ENCODE results near the gene XRCC4.
"Not testable (repeated sequence)": the region's sequence is repeated elsewhere in the genome, so short reads cannot be mapped to it uniquely, and the experiment has no call there.

The XRCC4 gene

DNA sequence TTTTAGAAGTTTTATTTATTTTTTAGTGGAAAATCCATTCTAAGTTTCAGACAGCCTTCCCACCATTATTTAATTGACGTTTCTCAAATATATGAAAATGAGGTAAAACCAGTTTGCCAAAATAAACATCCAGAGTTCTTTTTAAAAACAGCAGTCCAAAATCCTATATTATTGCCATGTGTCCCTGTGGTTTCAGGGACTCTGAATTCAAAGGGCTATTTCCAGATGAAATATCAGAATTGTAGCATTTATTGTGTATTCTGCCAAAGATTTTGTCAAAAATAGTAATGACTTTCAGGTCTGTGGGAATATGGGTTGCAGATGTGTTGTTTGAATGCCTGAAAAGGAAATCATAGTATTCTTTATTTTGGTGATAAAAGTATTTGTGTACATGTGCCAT is 41.6 kb downstream of the XRCC4 start:
- no peak for DNase-seq

GRCh38 chr5:83124593-83124992 is 47.2 kb downstream of the XRCC4 start:
- no peak for DNase-seq

DNA sequence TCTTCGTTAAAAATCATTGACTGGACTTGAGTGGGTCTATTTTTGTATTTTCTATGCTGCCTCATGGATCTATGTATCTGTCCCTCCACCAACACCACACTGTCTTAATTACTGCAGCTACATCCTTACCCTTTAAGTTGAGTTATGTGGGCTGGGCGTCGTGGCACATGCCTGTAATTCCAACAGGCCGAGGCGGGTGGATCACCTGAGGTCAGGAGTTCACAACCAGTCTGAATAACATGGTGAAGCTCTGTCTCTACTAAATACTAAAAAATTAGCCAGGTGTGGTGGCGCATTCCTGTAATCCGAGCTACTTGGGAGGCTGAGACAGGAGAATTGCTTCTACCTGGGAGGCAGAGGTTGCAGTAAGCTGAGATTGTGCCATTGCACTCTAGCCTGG is 48.2 kb downstream of the XRCC4 start:
- DNase-seq: no peak

DNA sequence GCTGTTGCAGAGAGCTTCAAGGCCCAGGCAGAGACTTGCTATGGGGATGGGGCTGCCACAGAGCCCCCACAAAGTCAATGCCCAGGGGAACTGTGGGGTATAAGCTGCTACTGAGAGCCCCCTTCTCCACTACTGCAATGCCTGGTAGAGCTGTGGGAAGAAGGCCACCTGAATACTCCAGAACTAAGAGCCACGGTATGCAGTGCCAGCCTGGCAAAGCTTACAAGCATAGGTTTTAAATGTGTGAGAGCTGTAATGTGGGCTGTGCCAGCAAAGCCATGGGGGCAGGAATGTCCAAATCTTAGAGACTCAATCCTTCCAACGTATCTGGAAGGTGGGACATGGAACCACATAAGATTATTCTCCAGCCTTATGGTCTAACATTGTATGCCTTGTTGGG is 49.2 kb downstream of the XRCC4 start:
- no peak for DNase-seq

- no peak for DNase-seq
Observed at GRCh38 chr5:83133797-83134196, 56.5 kb downstream of the XRCC4 start.

DNA sequence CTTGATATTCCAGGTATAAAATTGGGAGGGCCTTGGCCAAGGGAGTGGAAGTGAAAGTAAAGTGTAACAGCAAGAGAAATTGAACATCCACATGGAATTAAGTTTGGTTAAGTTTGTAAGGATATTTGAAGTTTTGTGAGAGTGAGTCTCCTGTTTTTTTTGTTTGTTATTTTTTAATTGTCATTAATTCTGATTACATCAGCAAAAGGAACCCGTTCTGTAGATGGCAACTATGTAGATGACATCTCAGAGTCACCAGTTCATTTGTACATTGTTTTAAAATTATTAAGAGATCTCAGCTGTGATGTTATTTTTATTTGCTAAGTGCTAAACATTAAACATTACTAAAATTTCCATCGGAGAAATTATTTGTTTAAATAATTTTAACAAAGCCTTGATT is 65.2 kb downstream of the XRCC4 start:
- no peak for DNase-seq

GRCh38 chr5:83145241-83145640 is 67.9 kb downstream of the XRCC4 start:
- no peak for DNase-seq

DNA sequence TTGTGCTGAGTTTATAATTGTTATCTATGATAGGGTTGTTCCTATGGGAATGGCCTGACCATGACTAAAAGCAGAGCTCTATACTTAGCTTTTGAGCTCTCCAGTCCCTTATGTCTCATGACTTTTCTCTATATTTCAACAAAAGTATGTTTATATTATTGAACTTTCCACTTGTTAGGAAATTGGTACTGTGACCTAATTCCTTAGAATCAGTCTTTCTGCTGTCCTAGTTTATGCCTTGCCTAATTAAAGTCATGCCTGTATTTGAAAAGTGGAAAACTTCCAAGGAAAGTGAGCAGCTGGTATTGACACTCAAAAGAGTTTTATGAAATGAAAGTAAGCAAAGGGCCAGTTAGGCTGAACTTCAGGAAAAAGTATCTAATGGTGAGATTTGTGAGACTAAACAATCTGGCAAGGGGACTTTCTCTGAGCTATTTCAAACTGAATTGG is 68.6 kb downstream of the XRCC4 start:
- DNase-seq: no peak

- DNase-seq: no peak
Observed at GRCh38 chr5:83146441-83146840, 69.1 kb downstream of the XRCC4 start.

DNA sequence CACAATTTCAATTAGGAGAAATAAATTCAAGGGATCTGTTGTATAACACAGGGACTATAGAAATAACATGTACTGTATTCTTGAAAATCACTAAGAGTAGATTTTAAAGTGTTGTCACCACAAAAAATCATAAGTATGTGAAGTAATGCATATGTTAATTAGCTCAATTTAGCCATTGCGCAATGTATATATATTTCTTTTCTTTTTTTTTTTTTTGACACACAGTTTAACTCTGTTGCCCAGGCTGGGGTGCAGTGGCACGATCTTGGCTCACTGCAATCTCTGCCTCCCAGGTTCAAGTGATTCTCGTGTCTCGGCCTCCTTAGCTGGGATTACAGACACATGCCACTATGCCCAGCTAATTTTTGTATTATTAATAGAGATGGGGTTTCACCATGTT is 70.2 kb downstream of the XRCC4 start:
- DNase-seq: no peak

GRCh38 chr5:83148370-83148769 is 71.0 kb downstream of the XRCC4 start:
- DNase-seq: no peak

GRCh38 chr5:83149671-83150070 is 72.3 kb downstream of the XRCC4 start:
- no peak for DNase-seq

- no peak for DNase-seq
Observed at GRCh38 chr5:83151821-83152220, 74.5 kb downstream of the XRCC4 start.

DNA sequence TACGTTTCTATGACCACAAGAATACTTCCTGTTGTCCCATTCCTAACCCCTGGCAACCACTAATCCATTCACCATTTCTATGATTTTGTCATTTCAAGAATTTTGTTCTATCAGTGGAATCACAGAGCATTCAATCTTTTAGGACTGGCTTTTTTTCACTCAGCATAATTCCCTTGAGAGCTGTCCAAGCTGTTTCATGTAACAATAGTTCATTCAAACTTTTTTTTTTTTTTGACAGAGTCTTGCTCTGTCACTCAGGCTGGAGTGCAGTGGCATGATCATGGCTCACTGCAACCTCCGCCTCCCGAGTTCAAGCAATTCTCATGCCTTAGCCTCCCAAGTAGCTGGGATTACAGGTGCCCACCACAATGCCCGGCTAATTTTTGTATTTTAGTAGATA is 75.6 kb downstream of the XRCC4 start:
- not testable (repeated sequence) for DNase-seq

GRCh38 chr5:83156001-83156400 is 78.7 kb downstream of the XRCC4 start:
- no peak for DNase-seq

DNA sequence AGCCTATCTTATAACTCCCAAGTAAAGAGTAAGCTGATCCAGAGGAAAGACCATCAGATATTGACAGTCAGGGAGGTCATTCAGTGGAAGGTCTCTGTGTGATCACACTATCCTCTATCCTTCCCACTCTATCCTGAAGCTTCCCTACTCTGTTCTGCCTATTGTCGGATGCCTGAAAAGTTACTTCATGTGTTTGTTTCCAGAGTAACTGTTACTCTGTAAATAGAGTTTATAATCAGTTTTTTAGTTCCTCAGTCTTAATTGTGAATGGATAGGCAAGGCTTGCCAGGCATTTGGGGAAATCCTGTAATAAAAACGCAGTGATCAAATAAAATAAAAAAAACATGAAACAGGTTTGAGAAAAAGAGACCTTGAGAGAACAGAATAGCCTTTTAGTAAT is 79.8 kb downstream of the XRCC4 start:
- no peak for DNase-seq

GRCh38 chr5:83162601-83163000 is 85.3 kb downstream of the XRCC4 start:
- no peak for DNase-seq

DNA sequence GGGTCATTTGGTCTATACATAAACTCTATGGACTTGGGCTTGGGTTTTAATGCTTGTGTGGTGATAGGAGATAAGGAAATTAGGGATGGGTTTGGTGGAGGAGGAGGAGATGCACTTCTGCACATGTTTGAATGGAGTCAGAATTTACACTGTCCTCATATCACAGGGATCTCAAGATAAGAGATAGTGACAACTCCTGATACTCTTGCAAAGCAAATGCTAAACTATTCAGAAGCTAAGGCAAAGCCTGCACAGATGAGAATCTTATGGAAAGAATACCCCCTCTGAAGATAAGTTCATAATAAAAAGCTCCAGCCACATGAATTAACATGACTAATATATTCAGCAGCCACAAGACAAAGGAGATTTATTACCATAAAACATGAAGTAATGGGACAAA is 90.2 kb downstream of the XRCC4 start:
- DNase-seq: no peak

DNA sequence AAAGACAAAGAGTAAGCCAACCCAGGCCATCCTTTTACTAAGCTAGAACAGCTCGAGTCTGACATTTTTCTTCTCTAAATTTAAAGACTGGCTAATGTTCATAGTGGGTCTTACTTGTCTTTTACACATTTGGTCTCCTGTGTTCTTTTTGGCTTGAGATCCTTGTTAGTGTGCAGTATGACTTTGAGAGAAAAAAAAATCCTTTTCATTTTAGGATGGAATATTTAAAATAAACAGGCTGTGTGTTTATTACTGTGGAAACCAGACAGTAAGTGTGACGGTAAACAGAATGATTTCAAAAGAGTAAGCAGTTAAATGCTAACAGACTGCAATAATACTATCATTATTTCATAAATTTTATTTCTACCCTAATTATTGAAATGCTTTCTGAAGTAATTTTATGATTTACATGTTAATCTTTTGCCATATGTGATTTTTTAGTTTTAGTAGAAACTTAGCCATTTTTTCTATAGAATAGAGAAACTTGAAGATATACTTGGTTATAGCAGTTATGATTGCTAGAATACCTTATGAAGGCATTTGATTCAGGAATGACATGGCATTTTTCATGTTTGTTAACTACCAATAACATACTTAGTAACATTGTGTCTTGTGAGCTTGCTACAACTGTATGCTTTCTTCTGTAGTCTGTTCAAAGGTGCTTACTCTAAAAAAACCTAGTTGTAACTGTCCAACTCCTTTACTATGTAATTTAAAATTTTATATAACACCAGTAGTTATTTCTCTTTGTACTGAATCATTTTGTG is 92.4 kb downstream of the XRCC4 start:
- DNase-seq: no peak

GRCh38 chr5:83172011-83172410 is 94.7 kb downstream of the XRCC4 start:
- no peak for DNase-seq

DNA sequence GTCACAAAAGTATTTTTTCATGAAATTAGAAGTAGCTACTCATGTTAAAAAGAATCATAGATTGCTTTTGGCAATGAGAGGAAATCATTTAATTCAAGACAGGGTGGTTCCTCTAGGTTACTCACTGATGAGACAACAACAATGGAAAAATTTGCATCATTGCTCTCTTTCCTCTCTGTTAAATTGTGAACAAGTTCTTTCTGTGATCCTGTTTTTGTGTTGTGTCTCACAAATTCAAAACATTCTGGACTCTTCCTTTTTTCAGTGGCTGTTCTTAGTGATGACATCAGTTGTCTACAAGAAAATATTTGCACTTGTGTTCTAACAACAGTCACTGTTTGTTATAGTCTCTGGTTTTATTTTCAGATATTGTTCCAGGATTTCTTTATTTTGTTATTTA is 95.3 kb downstream of the XRCC4 start:
- DNase-seq: no peak

DNA sequence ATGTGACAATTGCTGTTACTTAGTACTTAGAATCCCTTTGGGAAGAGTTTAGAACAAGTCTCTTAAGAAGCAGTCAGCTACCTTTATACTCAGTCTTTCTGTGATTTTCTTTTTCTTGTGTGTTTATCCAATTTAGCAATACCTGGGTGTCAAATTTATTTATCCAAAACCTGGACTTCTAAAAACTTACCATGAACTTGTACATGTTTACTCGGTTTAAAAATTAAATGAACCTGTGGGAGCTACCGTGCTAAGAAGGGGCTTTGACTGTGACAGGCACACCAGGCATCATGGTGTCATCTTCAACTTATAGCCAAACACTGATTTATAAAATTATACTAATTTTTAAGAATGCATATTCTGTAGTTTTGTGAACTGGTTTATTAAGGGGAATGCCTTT is 96.5 kb downstream of the XRCC4 start:
- DNase-seq: no peak

- no peak for DNase-seq
Observed at GRCh38 chr5:83177803-83178202, 100.5 kb downstream of the XRCC4 start.

- DNase-seq: no peak
Observed at GRCh38 chr5:83179966-83180365, 102.6 kb downstream of the XRCC4 start.

DNA sequence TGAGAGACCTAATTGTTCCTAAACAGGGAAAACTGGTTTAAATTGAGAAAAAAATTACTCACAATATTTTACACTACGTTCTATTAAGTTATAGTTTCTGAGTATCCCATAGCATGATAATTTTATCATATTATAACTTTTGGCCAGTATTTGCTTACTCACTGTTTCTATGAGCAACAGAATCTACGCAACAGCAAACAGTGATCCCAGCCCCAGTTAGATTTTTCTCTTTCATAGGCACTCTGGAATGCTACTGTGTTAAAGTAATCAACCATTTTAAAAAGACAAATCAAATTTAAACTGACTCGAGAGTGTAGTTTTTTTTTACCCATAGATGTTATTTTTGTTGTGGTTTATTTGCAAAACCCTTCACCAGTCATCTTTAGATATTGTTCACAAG is 107.2 kb downstream of the XRCC4 start:
- DNase-seq: no peak
